HG03469 (cell line): ENCODE results near the gene CDKN1A.
A peak's percentile ranks its signal among the peaks of the same experiment; 100 is the strongest.
"Not testable (repeated sequence)": the region's sequence is repeated elsewhere in the genome, so short reads cannot be mapped to it uniquely, and the experiment has no call there.

ENCODE experiments used
- ATAC-seq: cut with Tn5 transposase; IDR thresholded peaks from one replicate; pipeline ENCODE4 v1.9.1; 2021; ENCODE audit warnings: mild to moderate bottlenecking, moderate library complexity, moderate number of reproducible peaks; ENCODE audit not compliant: unreplicated experiment

Gene CDKN1A

DNA sequence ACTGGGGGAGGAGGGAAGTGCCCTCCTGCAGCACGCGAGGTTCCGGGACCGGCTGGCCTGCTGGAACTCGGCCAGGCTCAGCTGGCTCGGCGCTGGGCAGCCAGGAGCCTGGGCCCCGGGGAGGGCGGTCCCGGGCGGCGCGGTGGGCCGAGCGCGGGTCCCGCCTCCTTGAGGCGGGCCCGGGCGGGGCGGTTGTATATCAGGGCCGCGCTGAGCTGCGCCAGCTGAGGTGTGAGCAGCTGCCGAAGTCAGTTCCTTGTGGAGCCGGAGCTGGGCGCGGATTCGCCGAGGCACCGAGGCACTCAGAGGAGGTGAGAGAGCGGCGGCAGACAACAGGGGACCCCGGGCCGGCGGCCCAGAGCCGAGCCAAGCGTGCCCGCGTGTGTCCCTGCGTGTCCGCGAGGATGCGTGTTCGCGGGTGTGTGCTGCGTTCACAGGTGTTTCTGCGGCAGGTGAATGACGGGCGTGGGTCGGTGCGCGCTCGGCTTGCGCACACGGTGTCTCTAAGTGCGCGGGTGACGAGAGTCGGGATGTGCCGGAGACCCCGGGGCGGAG, at the start of gene CDKN1A:
CDKN1A (plus strand) TSS at position 227 of the 555 bp plus-strand sequence. CDS start 5,388 bp downstream, outside the sequence.
- peak; percentile 36 for ATAC-seq

DNA sequence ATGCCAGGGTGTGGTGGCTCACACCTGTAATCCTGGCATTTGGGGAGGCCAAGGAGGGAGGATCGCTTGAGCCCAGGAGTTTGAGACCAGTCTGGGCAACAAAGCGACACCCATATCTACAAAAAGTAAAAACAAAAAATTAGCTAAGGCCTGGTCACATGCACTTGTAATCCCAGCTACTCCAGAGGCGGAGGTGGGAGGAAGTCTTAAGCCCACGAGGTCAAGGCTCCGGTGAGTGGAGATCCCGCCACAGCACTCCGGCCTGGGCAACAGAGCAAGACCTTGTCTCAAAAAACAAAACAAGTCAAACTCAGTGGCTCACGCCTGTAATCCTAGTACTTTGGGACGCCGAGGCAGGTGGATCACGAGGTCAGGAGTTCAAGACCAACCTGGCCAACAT, 48.7 kb upstream of the CDKN1A start:
- ATAC-seq = no peak

GRCh38 chr6:36631326-36632011, 47.0 kb upstream of the CDKN1A start:
- no peak for ATAC-seq

DNA sequence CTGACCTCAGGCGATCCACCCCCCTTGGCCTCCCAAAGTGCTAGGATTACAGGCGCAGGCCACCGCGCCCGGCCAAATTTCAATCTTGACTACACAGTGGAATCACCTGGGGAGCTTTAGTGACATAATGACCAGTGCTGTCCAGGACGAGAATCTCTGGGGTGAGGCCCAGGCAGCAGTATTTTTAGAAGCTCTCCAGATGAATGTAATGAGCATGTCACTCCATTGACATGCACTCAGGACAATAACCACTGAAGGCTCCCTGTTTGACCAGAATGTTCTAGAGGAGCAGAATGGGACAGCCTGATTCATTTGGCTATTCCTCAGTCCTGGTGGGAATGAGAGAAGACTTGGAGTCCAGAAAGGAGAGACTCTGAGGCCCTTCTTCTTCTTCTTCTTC, 45.1 kb upstream of the CDKN1A start:
- no peak for ATAC-seq

- ATAC-seq = no peak
Observed at GRCh38 chr6:36633915-36634314, 44.6 kb upstream of the CDKN1A start.

DNA sequence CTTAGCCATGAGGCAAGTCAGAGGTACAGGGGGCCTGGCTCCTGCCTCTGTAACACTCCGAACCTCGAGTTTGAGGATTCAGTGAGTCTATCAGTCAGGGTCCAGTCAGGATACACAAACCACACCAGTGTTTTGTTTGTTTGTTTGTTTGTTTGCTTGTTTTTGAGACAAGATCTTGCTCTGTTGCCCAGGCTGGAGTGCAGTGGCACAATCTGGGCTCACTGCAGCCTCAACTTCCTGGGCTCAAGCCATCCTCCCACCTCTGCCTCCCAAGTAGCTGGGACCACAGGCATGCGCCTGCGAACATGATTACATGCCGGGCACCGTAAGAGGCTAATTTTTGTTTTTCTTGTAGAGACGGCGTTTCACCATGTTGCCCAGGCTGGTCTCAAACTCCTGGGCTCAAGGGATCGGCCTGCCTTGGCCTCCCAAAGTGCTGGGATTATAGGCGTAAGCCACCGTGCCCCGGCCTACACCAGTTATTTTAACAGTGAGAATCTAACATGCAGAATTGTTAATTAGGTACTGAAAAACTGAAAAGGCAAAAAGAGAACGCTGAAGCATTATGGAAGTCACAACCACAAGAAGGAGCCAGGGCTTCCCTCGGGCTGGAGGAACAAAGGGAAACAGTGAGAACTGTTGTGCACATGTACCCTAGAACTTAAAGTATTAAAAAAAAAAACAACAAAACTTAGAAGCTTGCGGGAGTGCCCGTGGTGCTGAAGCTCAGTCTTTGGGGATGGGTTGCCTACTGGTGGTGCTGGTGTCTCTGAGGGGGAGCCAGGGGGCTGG, 44.0 kb upstream of the CDKN1A start:
- no peak for ATAC-seq

DNA sequence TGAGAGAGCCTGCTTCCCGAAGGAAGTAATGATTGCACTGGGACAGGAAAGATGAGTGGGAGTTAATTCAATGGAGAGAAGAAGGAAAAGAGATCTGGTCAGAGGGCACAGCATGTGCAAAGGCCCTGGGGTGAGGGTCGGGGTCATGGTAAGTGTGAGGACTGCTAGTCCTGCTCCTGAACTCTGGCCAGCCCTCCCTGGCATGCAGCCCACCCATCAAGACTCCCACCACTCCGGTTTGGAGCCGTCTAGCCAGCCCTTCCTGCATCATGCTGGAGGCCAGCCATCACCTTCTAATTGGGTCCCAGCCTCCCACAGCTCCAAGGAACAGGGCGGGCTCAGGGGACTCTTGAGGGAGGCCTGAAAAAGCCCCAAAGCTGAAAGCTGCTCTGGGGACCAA, 42.2 kb upstream of the CDKN1A start:
- ATAC-seq = no peak

DNA sequence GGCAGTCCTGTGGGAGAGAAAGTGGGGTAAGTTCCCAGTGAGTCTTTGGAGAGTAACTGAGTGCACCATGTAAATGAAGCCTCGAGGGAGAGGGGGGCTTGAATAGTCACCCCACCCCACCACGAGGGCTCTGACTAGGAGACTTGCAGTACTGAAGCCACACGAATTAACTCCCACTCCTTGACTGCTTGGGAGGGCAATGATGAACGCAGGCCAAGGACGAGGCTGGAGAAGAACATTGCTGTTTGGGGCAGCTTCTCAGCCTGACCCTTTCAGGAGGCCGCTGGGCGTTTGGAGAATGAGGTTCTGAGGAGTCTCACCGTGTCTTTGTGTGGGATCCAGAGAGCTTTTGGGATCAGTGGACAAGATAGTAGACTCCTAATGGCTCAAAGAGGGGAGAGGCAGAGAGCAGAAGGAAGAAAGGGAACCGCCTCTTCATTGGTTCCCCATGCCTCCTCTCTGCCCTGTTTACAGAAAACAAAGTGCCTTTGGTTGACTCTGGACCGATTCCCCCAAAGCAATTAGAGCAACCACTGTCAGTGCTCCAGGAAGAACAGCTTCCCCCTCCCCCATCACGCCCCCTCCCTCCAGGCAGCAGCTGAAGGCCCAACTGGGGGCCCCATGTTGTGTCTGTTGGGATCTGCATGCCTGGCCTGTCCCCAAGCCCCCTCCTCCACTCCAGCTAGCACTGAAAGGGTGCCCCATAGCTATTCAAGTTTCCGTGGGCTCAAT, 41.7 kb upstream of the CDKN1A start:
- no peak for ATAC-seq

DNA sequence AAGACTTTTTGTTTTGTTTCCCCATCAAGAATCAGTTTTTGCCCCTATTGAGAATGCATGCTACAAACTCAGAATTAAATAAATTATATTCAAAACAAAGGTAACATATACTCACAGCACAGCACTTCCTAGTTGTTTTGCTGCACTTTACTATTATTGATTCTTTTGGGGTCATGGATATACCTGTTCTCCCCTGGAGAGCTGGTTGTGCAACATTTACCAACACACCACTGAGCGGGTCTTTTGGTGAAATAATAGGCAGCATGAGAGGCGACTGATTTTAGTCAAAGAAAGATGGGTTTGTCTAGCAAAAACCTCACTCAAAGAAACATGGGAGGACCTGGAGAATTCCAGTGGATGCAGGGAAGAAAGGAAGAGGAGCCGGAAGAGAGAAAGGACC, 39.9 kb upstream of the CDKN1A start:
- ATAC-seq = no peak

- no peak for ATAC-seq
Observed at GRCh38 chr6:36639171-36639808, 39.2 kb upstream of the CDKN1A start.

- no peak for ATAC-seq
Observed at GRCh38 chr6:36641543-36641942, 37.0 kb upstream of the CDKN1A start.

GRCh38 chr6:36642913-36643817, 35.3 kb upstream of the CDKN1A start:
- no peak for ATAC-seq

DNA sequence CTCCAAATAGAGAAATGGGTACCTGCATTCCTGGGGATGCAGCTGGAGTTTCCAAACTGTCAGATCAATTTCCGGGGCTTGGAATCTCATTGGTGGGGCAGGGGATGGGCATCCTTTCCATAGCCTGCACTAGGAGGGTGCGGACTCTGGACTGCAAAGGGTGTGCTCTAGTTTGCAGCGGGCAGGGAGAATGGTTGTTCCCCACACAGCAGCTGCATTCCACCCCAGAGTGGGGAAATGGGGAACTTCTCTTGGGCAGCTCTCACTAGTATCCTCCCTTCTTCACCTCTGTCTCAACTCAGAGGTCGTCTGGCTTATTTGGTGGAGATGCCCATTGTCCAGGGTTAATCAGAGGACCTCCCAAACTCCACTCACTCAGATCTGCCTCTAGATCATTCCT, 34.5 kb upstream of the CDKN1A start:
- no peak for ATAC-seq

DNA sequence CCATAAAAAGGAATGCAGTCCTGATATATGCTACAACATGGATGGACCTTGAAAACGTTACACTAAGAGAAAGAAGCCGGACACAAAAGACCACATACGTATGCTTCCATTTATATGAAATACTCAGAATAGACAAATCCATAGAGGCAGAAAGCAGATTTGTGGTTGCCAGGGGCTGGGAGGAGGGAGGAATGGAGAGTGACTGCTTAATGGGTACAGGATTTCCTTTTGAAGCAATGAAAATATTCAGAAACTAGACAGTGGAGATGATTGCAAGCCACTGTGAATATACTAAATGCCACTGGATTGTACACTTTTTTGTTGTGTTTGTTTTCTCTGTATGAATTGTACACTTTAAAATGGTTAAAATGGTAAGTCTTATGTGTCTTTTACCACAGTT, 29.4 kb upstream of the CDKN1A start:
- ATAC-seq = no peak

GRCh38 chr6:36649701-36650484, 28.6 kb upstream of the CDKN1A start:
- no peak for ATAC-seq

- ATAC-seq = no peak
Observed at GRCh38 chr6:36650848-36651478, 27.6 kb upstream of the CDKN1A start.

- ATAC-seq = no peak
Observed at GRCh38 chr6:36651659-36652379, 26.7 kb upstream of the CDKN1A start.

DNA sequence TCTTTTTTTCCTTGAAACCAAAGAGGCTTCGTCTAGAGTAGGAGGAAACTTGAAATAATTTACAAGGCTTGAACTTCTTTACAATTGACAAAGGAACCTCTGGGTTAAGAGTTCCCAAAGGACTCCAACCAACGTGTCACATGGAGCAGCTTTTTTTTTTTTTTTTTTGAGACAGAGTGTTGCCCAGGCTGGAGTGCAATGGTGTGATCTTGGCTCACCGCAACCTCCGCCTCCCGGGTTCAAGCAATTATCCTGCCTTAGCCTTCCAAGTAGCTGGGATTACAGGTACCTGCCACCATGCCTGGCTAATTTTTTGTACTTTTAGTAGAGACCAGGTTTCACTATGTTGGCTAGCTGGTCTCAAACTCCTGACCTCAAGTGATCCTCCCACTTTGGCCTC, 24.0 kb upstream of the CDKN1A start:
- ATAC-seq = not testable (repeated sequence)
